GM19351 (cell line): ENCODE measurements around the gene RPL35.
"Not testable (repeated sequence)": the region's sequence is repeated elsewhere in the genome, so short reads cannot be mapped to it uniquely, and the experiment has no call there.

ENCODE experiments used
- ATAC-seq: cut with Tn5 transposase; IDR thresholded peaks from one replicate; pipeline ENCODE4 v1.9.1; 2021; ENCODE audit warnings: mild to moderate bottlenecking, moderate library complexity; ENCODE audit not compliant: unreplicated experiment

The RPL35 gene

DNA sequence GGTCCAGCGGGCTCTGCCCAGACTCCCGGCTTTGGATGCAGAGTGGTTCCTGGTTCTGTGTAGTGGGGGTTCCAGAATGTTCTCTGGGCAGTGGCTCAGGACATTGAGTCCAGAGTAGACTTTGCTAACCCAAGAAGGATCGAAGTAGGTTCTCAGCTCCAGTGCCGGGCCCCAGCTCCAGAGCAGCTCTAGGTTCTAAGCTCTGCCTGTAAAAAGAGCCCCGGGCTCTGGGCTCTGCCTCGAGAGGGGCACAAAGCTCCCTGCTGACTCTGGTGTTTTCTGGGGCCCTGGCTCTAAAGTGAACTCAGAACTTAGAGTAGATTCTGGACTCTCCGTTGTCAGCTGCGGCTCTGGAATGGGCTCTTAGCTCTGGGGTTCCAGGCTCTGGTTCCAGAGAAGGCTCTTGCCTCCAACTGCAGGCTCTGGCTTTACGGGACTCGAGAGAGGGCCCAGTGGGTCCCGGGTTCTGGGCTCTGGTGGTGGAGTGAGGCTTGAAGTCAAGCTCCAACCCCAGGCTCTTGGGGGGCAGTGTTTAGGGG, 8.1 kb downstream of the RPL35 start:
- ATAC-seq = no peak

DNA sequence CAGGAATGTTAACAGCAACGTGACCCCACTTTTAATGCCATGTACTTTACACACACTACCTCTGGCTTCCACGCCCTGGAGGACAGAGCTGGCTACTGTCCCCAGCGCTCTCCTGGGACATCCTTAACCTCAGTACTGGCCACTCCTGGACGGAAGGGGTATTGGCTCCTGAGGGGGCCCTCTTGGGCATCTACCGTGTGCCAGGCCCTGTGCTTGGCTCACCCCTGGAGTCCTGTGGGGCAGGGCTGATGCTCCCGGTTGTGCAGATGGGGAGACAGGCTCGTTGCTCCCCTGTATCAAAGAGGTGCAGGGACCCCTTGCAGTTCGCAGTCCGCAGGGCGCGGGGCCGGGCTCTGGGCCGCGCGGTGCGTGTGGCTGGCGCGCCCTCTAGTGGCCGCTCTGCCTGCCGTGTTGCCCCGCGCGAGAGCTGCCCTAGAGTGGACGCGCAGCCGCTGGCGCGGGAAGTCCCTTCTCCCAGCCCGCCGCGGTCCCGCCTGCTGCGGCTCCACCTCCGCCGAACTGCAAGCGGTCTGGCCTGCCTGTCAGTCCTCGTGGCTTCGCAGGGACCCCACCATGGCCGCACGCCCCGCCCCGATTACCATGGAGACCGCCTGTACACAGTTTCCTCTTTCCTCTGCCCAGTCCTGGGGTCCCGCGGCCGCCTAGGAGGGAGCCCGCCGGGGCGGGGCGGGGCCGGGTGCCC, 8.8 kb downstream of the RPL35 start, which contains the start of gene WDR38:
Gene WDR38 (plus strand): TSS at position 632 of the 703 bp plus-strand sequence. CDS start 72 bp downstream, outside the sequence.
- ATAC-seq = peak; percentile 74

DNA sequence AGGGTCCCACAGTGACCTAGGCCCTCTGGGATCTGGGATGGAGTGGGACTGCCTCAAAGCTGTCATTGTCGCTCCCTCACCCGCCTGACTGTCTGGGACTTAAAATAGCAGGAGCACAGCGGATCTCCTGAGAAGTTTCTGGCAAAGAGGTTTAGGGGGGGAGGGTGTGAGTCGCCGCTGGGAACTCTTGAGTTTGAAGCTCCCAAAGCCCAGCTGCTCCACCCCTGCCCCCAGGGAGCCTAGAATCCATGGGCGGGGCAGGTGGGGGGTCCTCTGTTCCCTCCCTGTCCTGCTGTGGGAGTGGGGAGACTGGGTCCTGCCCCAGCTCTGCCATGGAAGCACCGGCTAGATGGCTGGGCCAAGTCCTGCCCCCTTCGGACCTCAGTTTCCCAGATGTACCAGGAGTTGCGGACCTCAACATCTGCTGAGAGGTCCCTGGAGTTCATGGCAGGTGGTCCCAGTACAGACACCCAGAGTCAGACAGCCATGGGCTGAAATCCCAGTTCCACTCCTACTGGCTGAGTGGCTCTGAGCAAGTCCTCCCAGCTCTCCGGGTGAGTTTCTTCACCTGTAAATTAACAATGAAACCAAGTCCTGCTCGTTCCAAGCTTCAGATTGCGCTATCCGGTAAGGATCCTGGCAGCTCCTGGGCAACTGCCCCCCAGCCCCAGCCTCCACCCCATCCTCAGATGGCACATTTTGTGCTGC, 9.5 kb downstream of the RPL35 start:
- no peak for ATAC-seq

- ATAC-seq = no peak
These were observed 12.0 kb downstream of the RPL35 start for GRCh38 chr9:124849801-124850200.

DNA sequence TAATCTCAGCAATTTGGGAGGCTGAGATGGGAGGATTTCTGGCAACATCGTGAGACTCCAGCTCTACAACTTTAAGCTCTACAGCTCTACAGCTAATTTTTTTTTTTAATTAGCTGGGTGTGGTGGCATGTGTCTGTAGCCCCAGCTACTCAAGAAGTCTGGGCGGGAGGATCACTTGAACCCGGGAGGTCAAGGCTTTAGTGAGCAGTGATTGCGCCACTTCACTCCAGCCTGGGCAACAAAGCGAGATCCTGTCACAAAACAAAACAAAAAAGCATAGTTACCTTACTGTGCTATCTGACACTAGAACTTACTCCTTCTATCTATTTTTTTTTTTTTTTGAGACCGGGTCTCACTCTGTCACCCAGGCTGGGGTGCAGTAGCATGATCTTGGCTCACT, 14.8 kb downstream of the RPL35 start:
- no peak for ATAC-seq

DNA sequence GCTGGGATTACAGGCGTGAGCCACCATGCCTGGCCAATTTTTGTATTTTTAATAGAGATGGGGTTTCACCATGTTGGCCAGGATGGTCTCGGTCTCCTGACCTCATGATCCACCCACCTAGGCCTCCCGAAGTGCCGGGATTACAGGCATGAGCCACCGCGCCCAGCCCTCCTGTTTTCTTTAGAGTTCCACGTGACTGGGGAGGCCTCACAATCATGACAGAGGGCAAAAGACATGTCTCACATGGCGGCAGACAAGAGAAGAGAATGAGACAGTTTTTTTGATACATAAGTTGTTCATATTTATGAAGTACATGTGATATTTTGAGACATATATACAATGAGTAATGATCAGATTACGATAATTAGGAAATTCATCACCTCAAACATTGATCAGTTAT, 15.3 kb downstream of the RPL35 start:
- ATAC-seq = not testable (repeated sequence)

GRCh38 chr9:124844291-124844690, 17.5 kb downstream of the RPL35 start:
- no peak for ATAC-seq

GRCh38 chr9:124843456-124844034, 18.2 kb downstream of the RPL35 start:
- no peak for ATAC-seq

DNA sequence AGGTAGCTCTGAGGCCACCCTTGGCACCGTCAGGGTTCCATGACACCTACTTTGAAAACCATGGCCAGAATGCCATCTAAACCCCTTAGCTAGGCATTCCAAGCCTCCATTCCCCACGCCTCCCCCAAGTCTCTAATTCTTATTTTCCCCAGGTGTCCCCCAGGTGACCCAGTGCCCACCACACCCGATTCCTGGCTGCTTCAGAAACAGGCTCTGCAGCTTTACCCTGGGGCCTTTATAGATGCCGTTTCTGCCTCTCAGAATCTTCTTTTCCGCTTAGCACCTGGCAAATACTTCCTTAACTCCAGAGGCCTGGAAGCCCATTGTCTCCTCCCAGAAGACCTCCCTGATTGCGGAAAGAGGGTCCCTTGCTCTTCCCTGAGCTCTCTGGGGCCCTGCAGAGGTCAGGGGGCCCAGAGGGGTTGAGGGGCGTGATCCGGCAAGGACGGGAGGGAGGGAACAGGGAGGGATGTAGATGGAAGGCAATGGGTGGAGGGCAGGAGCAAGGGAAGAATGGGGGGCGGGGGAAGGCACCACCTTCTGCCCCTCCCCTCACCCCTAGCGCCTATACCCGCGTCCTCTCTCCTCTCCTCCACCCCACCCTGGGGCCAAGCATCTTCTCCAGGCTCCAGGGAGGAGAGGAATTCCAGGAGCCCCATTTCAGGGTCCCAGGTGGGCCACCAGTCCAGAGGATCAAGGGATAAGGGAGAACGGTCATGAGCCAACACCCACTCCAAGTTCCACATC, 20.5 kb downstream of the RPL35 start:
- ATAC-seq = no peak

DNA sequence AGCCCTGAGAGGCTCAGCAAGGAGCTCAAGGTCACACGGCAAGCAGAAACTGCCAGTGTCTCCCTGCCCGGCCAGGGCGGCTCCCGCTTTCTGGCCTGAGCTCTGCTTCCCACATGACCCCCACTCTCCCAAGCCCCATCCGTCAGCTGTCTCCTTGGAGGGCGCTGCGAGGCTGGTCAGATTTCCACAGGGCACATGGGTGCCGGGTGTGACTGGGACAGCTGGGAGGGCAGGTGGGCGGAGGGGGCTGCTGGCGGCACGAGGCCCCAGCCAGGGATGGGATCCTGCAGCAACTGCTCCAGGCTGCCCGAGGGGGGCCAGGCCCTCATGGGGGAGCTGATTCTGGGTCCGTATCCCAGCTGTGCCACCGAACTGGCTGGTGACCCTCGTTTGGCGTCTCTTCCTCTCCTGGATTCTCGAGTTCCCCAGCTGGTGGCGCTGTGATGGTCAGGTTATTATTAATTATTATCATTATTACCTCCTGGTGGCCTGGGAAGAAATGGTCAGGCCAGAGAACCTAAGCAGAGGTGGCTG, 21.4 kb downstream of the RPL35 start:
- no peak for ATAC-seq

- ATAC-seq = no peak
These were observed 22.0 kb downstream of the RPL35 start for GRCh38 chr9:124839612-124840299.

DNA sequence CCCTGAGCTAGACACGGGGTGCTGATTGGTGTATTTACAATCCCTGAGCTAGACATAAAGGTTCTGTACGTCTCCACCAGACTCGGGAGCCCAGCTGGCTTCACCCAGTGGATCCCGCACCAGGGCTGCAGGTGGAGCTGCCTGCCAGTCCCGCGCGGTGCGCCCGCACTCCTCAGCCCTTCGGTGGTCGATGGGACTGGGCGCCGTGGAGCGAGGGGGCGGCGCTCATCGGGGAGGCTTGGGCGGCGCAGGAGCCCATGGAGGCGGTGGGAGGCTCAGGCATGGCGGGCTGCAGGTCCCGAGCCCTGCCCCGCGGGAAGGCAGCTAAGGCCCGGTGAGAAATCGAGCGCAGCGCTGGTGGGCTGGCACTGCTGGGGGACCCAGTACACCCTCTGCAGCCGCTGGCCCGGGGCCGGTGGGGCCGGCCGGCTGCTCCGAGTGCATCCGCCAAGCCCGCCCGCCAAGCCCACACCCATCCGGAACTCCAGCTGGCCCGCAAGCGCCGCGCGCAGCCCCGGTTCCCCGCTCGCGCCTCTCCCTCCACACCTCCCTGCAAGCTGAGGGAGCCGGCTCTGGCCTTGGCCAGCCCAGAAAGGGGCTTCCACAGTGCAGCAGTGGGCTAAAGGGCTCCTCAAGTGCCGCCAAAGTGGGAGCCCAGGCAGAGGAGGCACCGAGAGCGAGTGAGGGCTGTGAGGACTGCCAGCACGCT, 23.0 kb downstream of the RPL35 start:
- not testable (repeated sequence) for ATAC-seq

DNA sequence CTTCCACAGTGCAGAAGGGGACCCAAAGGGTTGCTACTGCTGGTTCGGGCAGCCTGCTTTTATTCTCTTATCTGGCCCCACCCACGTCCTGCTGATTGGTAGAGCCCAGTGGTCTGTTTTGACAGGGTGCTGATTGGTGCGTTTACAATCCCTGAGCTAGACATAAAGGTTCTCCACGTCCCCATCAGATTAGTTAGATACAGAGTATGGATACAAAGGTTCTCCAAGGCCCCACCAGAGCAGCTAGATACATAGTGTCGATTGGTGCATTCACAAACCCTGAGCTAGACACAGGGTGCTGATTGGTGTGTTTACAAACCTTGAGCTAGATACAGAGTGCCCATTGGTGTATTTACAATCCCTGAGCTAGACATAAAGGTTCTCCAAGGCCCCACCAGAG, 23.6 kb downstream of the RPL35 start:
- not testable (repeated sequence) for ATAC-seq

- no peak for ATAC-seq
These were observed 26.7 kb downstream of the RPL35 start for GRCh38 chr9:124835026-124835557.

GRCh38 chr9:124834591-124834990, 27.2 kb downstream of the RPL35 start:
- no peak for ATAC-seq

- no peak for ATAC-seq
These were observed 30.0 kb downstream of the RPL35 start for GRCh38 chr9:124831642-124832364.

DNA sequence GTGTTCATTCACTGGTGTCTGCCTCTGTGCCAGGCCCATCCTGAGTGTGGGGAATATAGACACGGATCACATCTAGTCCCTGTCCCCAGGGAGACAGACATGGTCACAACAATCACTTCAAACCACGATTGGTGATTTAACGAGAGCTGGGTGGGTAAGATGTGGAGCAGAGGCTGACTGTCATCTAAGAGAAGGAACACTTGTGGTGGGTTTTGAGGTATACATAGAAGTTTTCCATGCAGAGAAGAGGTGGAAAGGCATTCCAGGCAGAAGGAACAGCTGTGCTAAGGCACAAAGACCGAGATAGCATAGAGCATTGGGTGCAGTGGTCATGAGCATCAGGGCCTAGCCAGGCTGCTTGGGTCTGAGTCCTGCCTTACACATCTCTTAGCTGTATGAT, 31.2 kb downstream of the RPL35 start:
- no peak for ATAC-seq

DNA sequence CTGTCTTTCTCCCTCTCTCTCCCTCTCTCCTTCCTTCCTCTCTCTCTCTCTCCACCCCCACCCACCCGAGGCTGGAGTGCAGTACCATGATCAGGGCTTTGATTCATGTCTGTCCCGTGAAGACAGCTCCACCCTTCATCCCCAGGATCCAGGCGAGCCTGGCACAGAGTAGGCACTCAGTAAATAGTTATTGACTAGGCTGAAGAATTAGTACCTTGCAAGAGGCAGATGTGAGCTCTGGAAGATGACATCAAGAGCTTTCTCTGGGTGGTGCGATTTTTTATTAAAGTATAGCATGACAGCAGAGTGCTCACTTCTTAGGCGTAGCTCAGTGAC, 32.5 kb downstream of the RPL35 start:
- no peak for ATAC-seq
